ENCODE measurements around the gene PKNOX1.

DNA sequence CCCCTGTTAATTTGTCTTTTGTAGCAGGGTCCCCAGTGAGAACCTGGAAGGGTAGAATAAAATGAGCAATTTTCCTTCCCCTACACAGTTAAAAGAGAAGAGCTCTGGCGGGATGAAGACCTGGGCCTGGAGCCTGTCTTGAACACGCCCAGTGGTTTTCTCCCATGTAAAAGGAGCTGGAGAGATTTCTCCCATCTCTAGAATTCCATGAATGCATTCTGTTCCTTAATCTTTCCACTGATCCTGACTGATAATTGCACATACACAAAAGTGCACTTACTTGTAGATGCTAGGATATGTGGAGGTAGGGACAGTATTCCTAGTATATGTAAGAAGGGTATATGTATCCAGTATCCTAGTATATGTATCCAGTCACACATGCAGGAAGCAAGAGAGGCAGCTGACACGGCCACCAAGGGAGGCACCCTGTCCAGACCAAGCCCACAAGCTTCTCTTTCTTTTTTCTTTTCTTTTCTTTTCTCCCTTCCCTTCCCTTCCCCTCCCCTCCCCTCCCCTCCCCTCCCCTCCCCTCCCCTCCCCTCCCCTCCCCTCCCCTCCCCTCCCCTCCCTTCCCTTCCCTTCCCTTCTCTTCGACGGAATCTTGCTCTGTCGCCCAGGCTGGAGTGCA, 11.9 kb upstream of the PKNOX1 start:
- TF ChIP-seq, protein P1, sequence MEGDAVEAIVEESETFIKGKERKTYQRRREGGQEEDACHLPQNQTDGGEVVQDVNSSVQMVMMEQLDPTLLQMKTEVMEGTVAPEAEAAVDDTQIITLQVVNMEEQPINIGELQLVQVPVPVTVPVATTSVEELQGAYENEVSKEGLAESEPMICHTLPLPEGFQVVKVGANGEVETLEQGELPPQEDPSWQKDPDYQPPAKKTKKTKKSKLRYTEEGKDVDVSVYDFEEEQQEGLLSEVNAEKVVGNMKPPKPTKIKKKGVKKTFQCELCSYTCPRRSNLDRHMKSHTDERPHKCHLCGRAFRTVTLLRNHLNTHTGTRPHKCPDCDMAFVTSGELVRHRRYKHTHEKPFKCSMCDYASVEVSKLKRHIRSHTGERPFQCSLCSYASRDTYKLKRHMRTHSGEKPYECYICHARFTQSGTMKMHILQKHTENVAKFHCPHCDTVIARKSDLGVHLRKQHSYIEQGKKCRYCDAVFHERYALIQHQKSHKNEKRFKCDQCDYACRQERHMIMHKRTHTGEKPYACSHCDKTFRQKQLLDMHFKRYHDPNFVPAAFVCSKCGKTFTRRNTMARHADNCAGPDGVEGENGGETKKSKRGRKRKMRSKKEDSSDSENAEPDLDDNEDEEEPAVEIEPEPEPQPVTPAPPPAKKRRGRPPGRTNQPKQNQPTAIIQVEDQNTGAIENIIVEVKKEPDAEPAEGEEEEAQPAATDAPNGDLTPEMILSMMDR (conservative IDR thresholded peaks at IDR 0.05; ENCODE audit: low read length) = no peak
- TF ChIP-seq EZH2phosphoT487 (IDR thresholded peaks at IDR 0.05; ENCODE audit: borderline replicate concordance) = no peak
